K562 (cell line): Measurements from ENCODE around the gene MFN1. TPM values are rescaled to one million over a fixed set of nuclear protein-coding genes. Genes with fewer than 3 reads are reported as not detected.
A peak's percentile ranks its signal among the peaks of the same experiment; 100 is the strongest.

Experiments used
- BCOR ChIP-seq: fragments of 450-650 bp; IDR thresholded peaks from 2 replicates; pipeline ENCODE4 v1.6.1; 2016
- GABPA ChIP-seq: fragments of 200-800 bp; sonication (Bioruptor generic); conservative IDR thresholded peaks from 2 replicates; pipeline ENCODE4 v1.6.1; 2016; ENCODE audit warnings: low read depth, missing genetic modification characterization, missing compliant biosample characterization
- GATAD2B ChIP-seq: fragments of 450-650 bp; IDR thresholded peaks from 2 replicates; pipeline ENCODE4 v1.6.1; 2017; ENCODE audit warnings: mild to moderate bottlenecking, borderline replicate concordance
- ILK ChIP-seq: fragments of 450-650 bp; IDR thresholded peaks from 2 replicates; pipeline ENCODE4 v1.6.1; 2016; ENCODE audit warnings: missing genetic modification characterization, low read depth, mild to moderate bottlenecking, missing compliant biosample characterization, moderate library complexity, borderline replicate concordance
- KDM1A ChIP-seq, 2 experiments: fragments of 450-650 bp; IDR thresholded peaks; 2 replicates each; pipeline ENCODE4 v1.6.1; 2016; ENCODE audit warnings: mild to moderate bottlenecking in 2 of 2
- KDM5B ChIP-seq: fragments of 200-600 bp; sonication (generic); IDR thresholded peaks from 2 replicates; pipeline ENCODE4 v1.6.1; 2012; ENCODE audit warnings: low read depth, mild to moderate bottlenecking, moderate library complexity, low read length, control low read depth, inconsistent platforms; ENCODE audit not compliant: insufficient replicate concordance
- KLF6 ChIP-seq: fragments of 250-450 bp; sonication (Bioruptor Pico); IDR thresholded peaks from 2 replicates; pipeline ENCODE4 v1.4.0; 2020; ENCODE audit warnings: mild to moderate bottlenecking, moderate library complexity, borderline replicate concordance
- NCOA2 ChIP-seq, 2 experiments: fragments of 450-650 bp; IDR thresholded peaks; 2 replicates each; pipeline ENCODE4 v1.6.1; 2018; ENCODE audit warnings: mild to moderate bottlenecking in 2 of 2, moderate library complexity in 1 of 2; ENCODE audit not compliant: partially characterized antibody in 2 of 2
- PRPF4 ChIP-seq: fragments of 200-400 bp; formaldehyde crosslinking; IDR thresholded peaks from one replicate; pipeline ENCODE4 v1.6.1; 2017; ENCODE audit warnings: low read length, low read depth, mild to moderate bottlenecking; ENCODE audit not compliant: insufficient read depth, poor library complexity, severe bottlenecking
- PTBP1 ChIP-seq: fragments of 200-400 bp; formaldehyde crosslinking; IDR thresholded peaks from 2 replicates; pipeline ENCODE4 v1.6.1; 2017; ENCODE audit warnings: low read depth, low read length
- RHOXF2B ChIP-seq: fragments of 250-450 bp; sonication (Bioruptor Pico); conservative IDR thresholded peaks from 2 replicates; pipeline ENCODE4 v1.5.1; 2021
- SNRNP70 ChIP-seq: fragments of 200-400 bp; formaldehyde crosslinking; optimal IDR thresholded peaks from 2 replicates; pipeline ENCODE3; 2017; ENCODE audit warnings: low read depth, low read length
- SRSF1 ChIP-seq: fragments of 200-400 bp; formaldehyde crosslinking; IDR thresholded peaks from 2 replicates; pipeline ENCODE4 v1.6.1; 2017; ENCODE audit warnings: mild to moderate bottlenecking, low read depth, low read length, moderate library complexity
- TRIM24 ChIP-seq, 2 experiments: fragments of 450-650 bp; IDR thresholded peaks; 2 replicates each; pipeline ENCODE4 v1.6.1; 2016
- TRIM28 ChIP-seq: fragments of 450-650 bp; IDR thresholded peaks from 2 replicates; pipeline ENCODE4 v1.6.1; 2017
- ZNF184 ChIP-seq: sonication (generic); formaldehyde crosslinking; IDR thresholded peaks from 2 replicates; pipeline ENCODE4 v1.5.0; 2020; ENCODE audit warnings: missing genetic modification reagents
- ZNF583 ChIP-seq: fragments of 250-450 bp; sonication (Bioruptor Pico); IDR thresholded peaks from 2 replicates; pipeline ENCODE4 v1.4.0; 2020
- ZNF695 ChIP-seq: fragments of 450-650 bp; formaldehyde crosslinking; IDR thresholded peaks from 2 replicates; pipeline ENCODE4 v1.4.0; 2020; ENCODE audit warnings: mild to moderate bottlenecking, moderate library complexity
- polyA plus RNA-seq, 8 experiments: library from polyadenylated mRNA; depleted of rRNA in 4 of 8; stranded (reverse) in 5 of 8; unstranded in 3 of 8; fragments of >200 nt; fragmentation: Nextera tagmentation in 2 of 8; fragmentation: Illumina TruSeq in 1 of 8; extraction: Ambion mirVana in 2 of 8; extraction: Trizol in 1 of 8; gene quantifications; 2 replicates each; pipeline versions ENCODE4 v1.2.1 to v1.2.3, GENCODE V29; 2011 to 2014; ENCODE audit warnings: inconsistent platforms in 1 of 8, missing spikeins in 1 of 8
- total RNA-seq, 7 experiments: library from RNA; depleted of rRNA in 6 of 7; stranded (reverse); fragments of >200 nt in 6 of 7; fragmentation: Illumina TruSeq in 2 of 7; extraction: Trizol in 2 of 7; gene quantifications; 2 replicates each; pipeline versions ENCODE4 v1.2.1 to v1.2.3, GENCODE V29; 2011 to 2021; ENCODE audit warnings: low replicate concordance in 1 of 7
- TF ChIP-seq, protein P1 (sequence below): fragments of 250-450 bp; sonication (Bioruptor Pico); IDR thresholded peaks from 2 replicates; pipeline ENCODE4 v1.5.0; 2020; ENCODE audit warnings: mild to moderate bottlenecking, borderline replicate concordance
- TF ChIP-seq, protein P2 (sequence below): sonication (generic); formaldehyde crosslinking; IDR thresholded peaks from 2 replicates; pipeline ENCODE4 v1.8.0; 2022; ENCODE audit warnings: mild to moderate bottlenecking, low read depth, missing genetic modification reagents
- TF ChIP-seq, protein P3 (sequence below): fragments of 450-650 bp; formaldehyde crosslinking; IDR thresholded peaks from 2 replicates; pipeline ENCODE4 v1.4.0; 2022; ENCODE audit warnings: mild to moderate bottlenecking, moderate library complexity
- TF ChIP-seq, protein P4 (sequence below): fragments of 250-450 bp; sonication (Bioruptor Pico); IDR thresholded peaks from 2 replicates; pipeline ENCODE4 v1.6.1; 2021; ENCODE audit warnings: mild to moderate bottlenecking

The MFN1 gene
- total and polyA plus RNA-seq, 9 of the 15 experiments (the other 6 are each of a cell fraction or from before 2014, with no cell fraction given) = 10.5 to 42.7 (median 22.6) TPM

DNA sequence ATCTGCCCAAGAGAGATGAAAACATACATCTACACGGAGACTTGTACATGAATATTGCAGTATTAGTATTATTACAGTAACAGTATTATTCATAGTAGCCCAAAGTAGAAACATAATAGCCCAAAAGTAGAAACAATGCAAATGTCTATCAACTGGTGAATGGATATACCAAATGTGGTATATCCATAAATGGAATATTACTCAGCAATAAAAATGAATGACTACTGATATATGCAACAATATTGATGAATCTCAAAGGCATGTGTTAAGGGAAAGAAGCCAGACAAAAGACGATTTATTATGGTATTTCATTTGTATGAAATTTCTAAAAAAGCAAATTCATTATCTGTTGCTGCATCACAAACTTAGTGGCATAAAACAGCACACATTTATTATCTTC is 48.2 kb upstream of the MFN1 start (continued):
- TF ChIP-seq SRSF1 (no peak), GABPA (tag) (no peak), ILK (tag) (no peak), BCOR (peak; percentile 44; the same call in 1 of the 2 replicates), ZNF695 (CRISPR knock-in tag) (no peak), TRIM28 (0 out of 2 replicates have a peak, but pooled peaks have one; percentile 50), KDM5B (no peak), SNRNP70 (no peak), KDM1A (IDR thresholded peaks at IDR 0.05) (peak in 1 of 2 experiments; percentile 31; a peak in 1 of 4 replicates), RHOXF2B (CRISPR knock-in tag) (no peak), ZNF583 (CRISPR knock-in tag) (no peak), ZNF184 (CRISPR knock-in tag) (no peak), KLF6 (CRISPR knock-in tag) (no peak), GATAD2B (no peak), NCOA2 (IDR thresholded peaks at IDR 0.05; ENCODE audit: partially characterized antibody in 2 of 2) (no peak), PTBP1 (no peak), PRPF4 (no peak), TRIM24 (IDR thresholded peaks at IDR 0.05) (peak in 1 of 2 experiments; percentile 18; a peak in 1 of 4 replicates)
- TF ChIP-seq, protein P1, sequence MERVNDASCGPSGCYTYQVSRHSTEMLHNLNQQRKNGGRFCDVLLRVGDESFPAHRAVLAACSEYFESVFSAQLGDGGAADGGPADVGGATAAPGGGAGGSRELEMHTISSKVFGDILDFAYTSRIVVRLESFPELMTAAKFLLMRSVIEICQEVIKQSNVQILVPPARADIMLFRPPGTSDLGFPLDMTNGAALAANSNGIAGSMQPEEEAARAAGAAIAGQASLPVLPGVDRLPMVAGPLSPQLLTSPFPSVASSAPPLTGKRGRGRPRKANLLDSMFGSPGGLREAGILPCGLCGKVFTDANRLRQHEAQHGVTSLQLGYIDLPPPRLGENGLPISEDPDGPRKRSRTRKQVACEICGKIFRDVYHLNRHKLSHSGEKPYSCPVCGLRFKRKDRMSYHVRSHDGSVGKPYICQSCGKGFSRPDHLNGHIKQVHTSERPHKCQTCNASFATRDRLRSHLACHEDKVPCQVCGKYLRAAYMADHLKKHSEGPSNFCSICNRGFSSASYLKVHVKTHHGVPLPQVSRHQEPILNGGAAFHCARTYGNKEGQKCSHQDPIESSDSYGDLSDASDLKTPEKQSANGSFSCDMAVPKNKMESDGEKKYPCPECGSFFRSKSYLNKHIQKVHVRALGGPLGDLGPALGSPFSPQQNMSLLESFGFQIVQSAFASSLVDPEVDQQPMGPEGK (CRISPR knock-in tag) = no peak
- TF ChIP-seq, protein P2, sequence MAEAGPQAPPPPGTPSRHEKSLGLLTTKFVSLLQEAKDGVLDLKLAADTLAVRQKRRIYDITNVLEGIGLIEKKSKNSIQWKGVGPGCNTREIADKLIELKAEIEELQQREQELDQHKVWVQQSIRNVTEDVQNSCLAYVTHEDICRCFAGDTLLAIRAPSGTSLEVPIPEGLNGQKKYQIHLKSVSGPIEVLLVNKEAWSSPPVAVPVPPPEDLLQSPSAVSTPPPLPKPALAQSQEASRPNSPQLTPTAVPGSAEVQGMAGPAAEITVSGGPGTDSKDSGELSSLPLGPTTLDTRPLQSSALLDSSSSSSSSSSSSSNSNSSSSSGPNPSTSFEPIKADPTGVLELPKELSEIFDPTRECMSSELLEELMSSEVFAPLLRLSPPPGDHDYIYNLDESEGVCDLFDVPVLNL (CRISPR knock-in tag) = no peak
- TF ChIP-seq, protein P3, sequence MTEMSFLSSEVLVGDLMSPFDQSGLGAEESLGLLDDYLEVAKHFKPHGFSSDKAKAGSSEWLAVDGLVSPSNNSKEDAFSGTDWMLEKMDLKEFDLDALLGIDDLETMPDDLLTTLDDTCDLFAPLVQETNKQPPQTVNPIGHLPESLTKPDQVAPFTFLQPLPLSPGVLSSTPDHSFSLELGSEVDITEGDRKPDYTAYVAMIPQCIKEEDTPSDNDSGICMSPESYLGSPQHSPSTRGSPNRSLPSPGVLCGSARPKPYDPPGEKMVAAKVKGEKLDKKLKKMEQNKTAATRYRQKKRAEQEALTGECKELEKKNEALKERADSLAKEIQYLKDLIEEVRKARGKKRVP = no peak
- TF ChIP-seq, protein P4, sequence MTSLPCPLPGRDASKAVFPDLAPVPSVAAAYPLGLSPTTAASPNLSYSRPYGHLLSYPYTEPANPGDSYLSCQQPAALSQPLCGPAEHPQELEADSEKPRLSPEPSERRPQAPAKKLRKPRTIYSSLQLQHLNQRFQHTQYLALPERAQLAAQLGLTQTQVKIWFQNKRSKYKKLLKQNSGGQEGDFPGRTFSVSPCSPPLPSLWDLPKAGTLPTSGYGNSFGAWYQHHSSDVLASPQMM = no peak
